A673 (cell line): ENCODE data around the gene PHF3. TPM values are rescaled to one million over a fixed set of nuclear protein-coding genes. Genes with fewer than 3 reads are reported as not detected.
A peak's percentile ranks its signal among the peaks of the same experiment; 100 is the strongest.

Experiments used
- BruUV-seq: library from RNA; stranded (reverse); fragments of 400-500 nt; replicated peaks from 2 replicates; lab custom pipeline; 2021; lab: Mats Ljungman, UMichigan
- CTCF ChIA-PET: fragments of 300-600 bp; sonication (Branson Sonifier 250); formaldehyde crosslinking; loops from one replicate; lab custom pipeline; 2022; ENCODE audit warnings: antibody characterized with exemption; lab: Charles Lee
- POLR2A ChIA-PET: fragments of 300-600 bp; sonication (Branson Sonifier 250); formaldehyde crosslinking; loops from one replicate; lab custom pipeline; 2022; ENCODE audit warnings: antibody characterized with exemption; ENCODE audit not compliant: low non-redundant PET; lab: Charles Lee
- DNase-seq: peaks from one replicate; pipeline ENCODE4 v3.0.0-alpha.2; 2015; ENCODE audit warnings: low spot score
- H3K27ac ChIP-seq: fragments of 200-600 bp; sonication (generic); 2 replicates; pipeline ENCODE4 v1.5.1; 2016; ENCODE audit warnings: mixed run types, low read depth, mild to moderate bottlenecking, mixed read lengths, antibody characterized with exemption, low read length; ENCODE audit not compliant: poor library complexity, severe bottlenecking
- H3K27me3 ChIP-seq: fragments of 200-600 bp; sonication (generic); replicated peaks from 2 replicates; pipeline ENCODE4 v1.6.1; 2017; ENCODE audit warnings: mixed run types, low read depth, mild to moderate bottlenecking, mixed read lengths, antibody characterized with exemption, low read length; ENCODE audit not compliant: insufficient read depth, poor library complexity
- H3K36me3 ChIP-seq: fragments of 200-600 bp; sonication (generic); 2 replicates; pipeline ENCODE4 v1.6.1; 2016; ENCODE audit warnings: mixed run types, mild to moderate bottlenecking, mixed read lengths, antibody characterized with exemption, low read length; ENCODE audit not compliant: insufficient read depth, poor library complexity, severe bottlenecking
- H3K4me1 ChIP-seq: fragments of 200-600 bp; sonication (generic); 2 replicates; pipeline ENCODE4 v1.6.1; 2017; ENCODE audit warnings: mixed run types, mild to moderate bottlenecking, mixed read lengths, antibody characterized with exemption, low read length; ENCODE audit not compliant: insufficient read depth, poor library complexity, severe bottlenecking
- H3K4me3 ChIP-seq: fragments of 200-600 bp; sonication (generic); 2 replicates; pipeline ENCODE4 v1.5.1; 2016; ENCODE audit warnings: low read depth, mixed run types, mild to moderate bottlenecking, mixed read lengths, low read length; ENCODE audit not compliant: poor library complexity, severe bottlenecking
- H3K9me3 ChIP-seq: fragments of 200-600 bp; sonication (generic); 2 replicates; pipeline ENCODE4 v1.6.1; 2016; ENCODE audit warnings: mixed run types, low read depth, mild to moderate bottlenecking, mixed read lengths, antibody characterized with exemption, low read length; ENCODE audit not compliant: poor library complexity, severe bottlenecking
- EZH2 ChIP-seq: fragments of 200-600 bp; sonication (generic); IDR thresholded peaks from 2 replicates; pipeline ENCODE4 v1.6.1; 2017; ENCODE audit warnings: borderline replicate concordance, low read depth, mild to moderate bottlenecking, mixed read lengths, antibody characterized with exemption, low read length; ENCODE audit not compliant: poor library complexity, severe bottlenecking
- intact Hi-C: fragments of 100-400 bp; cut with micrococcal nuclease; formaldehyde crosslinking; loops from one replicate; pipeline ENCODE4 v1.10.0; 2022; ENCODE audit not compliant: unreplicated experiment
- total RNA-seq: library from RNA; stranded (reverse); gene quantifications from 2 replicates; pipeline ENCODE4 v1.2.3, GENCODE V29; 2021
- TF ChIP-seq, protein P1 (sequence below): fragments of 300-800, 200-600 bp; sonication (generic); conservative IDR thresholded peaks from 2 replicates; pipeline ENCODE4 v1.5.1; 2017; ENCODE audit warnings: low read depth, mild to moderate bottlenecking, antibody characterized with exemption, low read length, moderate library complexity, mixed read lengths

Gene PHF3
- total RNA-seq, 1 experiment from 2014 or later = 52.0 TPM

DNA sequence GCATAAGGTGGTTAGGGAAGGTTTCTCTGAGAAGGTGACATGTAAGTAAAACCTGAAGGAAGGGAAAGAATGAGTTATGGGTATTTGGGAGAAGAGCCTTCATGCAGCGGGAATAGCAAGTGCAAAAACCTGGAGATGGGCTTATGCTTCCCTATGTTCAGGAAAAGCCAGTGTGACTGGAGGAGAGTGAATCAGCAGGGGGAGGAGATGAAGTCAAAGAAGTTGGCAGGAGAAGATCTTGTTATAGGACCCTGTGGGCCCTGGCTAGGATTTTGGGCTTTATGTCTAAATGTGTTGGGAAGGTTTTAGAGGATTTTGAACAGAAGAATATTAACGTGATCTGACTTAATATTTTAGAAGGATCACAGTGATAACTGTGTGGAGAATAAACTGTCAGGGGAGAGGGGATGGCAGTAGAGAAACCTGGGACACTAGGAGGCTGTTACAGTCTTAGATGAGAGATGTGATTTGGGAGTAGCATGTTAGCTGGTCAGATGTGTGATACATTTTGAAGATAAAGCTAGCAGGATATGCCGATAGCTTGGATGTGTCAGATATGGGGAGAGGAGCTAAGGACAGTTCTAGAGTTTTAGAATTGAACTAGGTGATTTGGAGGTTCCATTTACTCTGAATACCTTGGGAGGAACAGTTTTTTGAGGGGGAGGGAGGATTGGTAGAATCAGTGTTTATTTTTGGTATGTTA lies 41.0 kb downstream of the PHF3 start:
- H3K27me3 ChIP-seq = no peaks in the 10 kb centered on the region
- H3K36me3 ChIP-seq = peaks cover 11% of the 10 kb centered on the region
- BruUV-seq = no TSS peak
- H3K4me3 ChIP-seq = no peak overlapping the region
- ChIA-PET POLR2A (no interaction called here), CTCF (interaction anchor here (0.6 kb wide), 1 partner anchor 41 kb away, joined by 9 read pairs; no protein-coding TSS in a partner anchor)
- H3K9me3 ChIP-seq = no peaks in the 10 kb centered on the region
- H3K4me1 ChIP-seq = peaks cover 33% of the 10 kb centered on the region
- intact Hi-C loops = no loop called here
- H3K27ac ChIP-seq = no peak overlapping the region
- no peak for DNase-seq
- TF ChIP-seq, protein P1, sequence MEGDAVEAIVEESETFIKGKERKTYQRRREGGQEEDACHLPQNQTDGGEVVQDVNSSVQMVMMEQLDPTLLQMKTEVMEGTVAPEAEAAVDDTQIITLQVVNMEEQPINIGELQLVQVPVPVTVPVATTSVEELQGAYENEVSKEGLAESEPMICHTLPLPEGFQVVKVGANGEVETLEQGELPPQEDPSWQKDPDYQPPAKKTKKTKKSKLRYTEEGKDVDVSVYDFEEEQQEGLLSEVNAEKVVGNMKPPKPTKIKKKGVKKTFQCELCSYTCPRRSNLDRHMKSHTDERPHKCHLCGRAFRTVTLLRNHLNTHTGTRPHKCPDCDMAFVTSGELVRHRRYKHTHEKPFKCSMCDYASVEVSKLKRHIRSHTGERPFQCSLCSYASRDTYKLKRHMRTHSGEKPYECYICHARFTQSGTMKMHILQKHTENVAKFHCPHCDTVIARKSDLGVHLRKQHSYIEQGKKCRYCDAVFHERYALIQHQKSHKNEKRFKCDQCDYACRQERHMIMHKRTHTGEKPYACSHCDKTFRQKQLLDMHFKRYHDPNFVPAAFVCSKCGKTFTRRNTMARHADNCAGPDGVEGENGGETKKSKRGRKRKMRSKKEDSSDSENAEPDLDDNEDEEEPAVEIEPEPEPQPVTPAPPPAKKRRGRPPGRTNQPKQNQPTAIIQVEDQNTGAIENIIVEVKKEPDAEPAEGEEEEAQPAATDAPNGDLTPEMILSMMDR = no peak
- no peak for TF ChIP-seq EZH2

DNA sequence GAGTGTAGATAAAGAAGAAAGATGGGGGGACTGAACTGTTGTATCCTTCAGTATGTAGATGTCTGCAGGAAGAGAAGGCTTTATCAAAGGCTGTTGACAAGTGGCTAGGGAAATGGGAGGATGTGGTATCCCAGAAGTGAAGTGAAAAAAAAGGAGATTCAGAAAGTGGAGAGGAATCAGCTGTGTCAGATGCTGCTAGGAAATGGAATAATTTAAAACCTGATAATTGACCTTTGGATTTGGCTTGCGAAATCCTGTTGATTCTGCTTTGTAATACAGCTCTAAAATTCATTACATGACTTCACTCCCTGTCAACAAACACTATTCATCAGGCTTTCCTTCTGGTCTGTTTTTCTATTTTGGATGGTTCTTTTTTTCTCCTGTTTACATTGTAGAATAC lies 41.7 kb downstream of the PHF3 start:
- Histone ChIP-seq H3K9me3 (no peaks in the 10 kb centered on the region), H3K4me3 (no peak overlapping the region), H3K36me3 (peaks cover 11% of the 10 kb centered on the region), H3K27me3 (no peaks in the 10 kb centered on the region), H3K27ac (no peak overlapping the region), H3K4me1 (peaks cover 33% of the 10 kb centered on the region)
- ChIA-PET CTCF (interaction anchor here (0.6 kb wide), 1 partner anchor 42 kb away, joined by 9 read pairs; no protein-coding TSS in a partner anchor), POLR2A (no interaction called here)
- TF ChIP-seq, protein P1 = no peak
- TF ChIP-seq EZH2 = no peak
- peak; percentile 21 for DNase-seq
- intact Hi-C loops = no loop called here
- BruUV-seq = no TSS peak

DNA sequence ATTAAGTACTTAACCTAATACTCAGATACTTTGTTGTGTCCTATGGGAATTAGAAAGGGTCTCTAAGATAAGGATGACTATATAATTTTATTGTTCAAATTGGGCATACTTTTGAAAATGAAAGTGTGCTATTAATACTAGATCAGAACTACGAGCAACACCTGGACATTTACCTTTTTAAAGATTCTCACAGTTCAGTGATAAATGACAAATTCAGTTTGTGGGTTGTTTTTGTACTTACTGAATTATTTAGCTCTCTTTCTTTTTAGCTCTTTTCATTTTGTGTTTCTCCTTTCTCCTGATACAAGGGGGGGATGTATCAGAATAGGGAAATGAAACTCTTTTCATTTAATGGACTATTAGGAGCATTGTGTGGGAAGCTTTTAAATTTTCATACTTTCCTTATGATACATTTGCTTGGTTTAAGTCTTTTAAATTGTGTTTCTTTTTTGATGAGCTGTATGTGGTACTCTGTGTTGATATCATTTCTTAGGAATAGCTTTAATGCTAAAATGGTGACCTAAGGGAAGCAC lies 47.5 kb downstream of the PHF3 start:
- Histone ChIP-seq H3K4me3 (no peak overlapping the region), H3K36me3 (peaks cover 24% of the 10 kb centered on the region), H3K27me3 (no peaks in the 10 kb centered on the region), H3K27ac (no peak overlapping the region), H3K9me3 (no peaks in the 10 kb centered on the region), H3K4me1 (no peaks in the 10 kb centered on the region)
- CTCF ChIA-PET = no interaction called here
- intact Hi-C loops = no loop called here
- TF ChIP-seq, protein P1 = no peak
- TF ChIP-seq EZH2 = no peak
- no peak for DNase-seq
- POLR2A ChIA-PET = no interaction called here
- no TSS peak for BruUV-seq
